ENCODE measurements around the gene NOXA1. TPM values are rescaled to one million over a fixed set of nuclear protein-coding genes. Genes with fewer than 3 reads are reported as not detected.
A peak's percentile ranks its signal among the peaks of the same experiment; 100 is the strongest.

The NOXA1 gene
- total RNA-seq, 2 donors from 2014 or later = 2.0 to 2.7 TPM

DNA sequence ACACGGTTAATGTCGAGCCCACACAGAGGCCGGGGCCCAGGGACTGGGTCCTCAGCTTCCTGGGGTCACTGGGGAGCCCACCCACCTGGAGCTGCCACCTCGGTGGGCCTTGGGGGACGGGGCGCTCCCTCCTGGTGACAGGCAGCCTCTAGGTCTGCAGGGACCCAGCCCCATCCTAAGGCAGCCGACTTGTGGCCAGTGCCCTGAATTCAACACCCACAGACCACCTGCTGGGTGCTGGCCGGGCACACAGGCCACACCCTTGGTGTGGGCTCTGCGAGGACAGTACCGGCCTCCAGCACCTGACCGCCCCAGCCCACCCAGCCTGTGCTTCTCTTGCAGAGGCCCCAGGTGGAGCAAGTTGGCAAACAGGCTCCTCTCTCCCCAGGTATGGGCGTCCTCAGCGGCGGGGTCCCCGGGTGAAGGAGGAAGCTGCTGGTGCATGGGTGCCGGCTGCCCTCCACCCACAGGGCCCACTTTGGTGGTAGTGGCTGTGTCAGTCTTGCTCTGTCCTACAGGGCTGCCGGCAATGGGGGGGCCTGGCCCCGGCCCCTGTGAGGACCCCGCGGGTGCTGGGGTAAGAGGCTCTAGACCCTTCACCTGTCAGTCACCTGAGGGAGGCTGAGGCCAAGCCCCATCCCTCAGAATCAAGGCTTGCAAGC is 9.6 kb downstream of the NOXA1 start:
- intact Hi-C loops (cut with DNase I) = no loop called here
- peak; percentile 73 for DNase-seq (ENCODE audit: low spot score)

DNA sequence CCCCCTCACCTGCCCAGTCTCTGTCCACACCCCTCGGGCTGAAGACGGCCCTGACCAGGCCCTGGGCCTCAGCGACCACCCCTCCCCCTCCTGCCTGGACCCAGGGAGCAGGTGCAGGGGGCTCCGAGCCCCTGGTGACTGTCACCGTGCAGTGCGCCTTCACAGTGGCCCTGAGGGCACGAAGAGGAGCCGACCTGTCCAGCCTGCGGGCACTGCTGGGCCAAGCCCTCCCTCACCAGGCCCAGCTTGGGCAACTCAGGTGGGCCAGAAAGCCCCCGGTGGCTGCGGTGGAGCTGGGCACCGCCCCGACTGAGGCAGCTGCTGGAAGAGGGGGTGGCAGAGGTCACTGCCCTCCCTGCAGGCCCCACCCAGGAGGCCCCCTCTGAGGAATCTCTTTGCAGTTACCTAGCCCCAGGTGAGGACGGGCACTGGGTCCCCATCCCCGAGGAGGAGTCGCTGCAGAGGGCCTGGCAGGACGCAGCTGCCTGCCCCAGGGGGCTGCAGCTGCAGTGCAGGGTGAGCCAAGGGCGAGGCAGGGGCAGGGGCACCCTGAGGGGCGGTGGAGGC is 10.2 kb downstream of the NOXA1 start:
- intact Hi-C loops (cut with DNase I) = no loop called here
- DNase-seq (ENCODE audit: low spot score) = peak; percentile 65

DNA sequence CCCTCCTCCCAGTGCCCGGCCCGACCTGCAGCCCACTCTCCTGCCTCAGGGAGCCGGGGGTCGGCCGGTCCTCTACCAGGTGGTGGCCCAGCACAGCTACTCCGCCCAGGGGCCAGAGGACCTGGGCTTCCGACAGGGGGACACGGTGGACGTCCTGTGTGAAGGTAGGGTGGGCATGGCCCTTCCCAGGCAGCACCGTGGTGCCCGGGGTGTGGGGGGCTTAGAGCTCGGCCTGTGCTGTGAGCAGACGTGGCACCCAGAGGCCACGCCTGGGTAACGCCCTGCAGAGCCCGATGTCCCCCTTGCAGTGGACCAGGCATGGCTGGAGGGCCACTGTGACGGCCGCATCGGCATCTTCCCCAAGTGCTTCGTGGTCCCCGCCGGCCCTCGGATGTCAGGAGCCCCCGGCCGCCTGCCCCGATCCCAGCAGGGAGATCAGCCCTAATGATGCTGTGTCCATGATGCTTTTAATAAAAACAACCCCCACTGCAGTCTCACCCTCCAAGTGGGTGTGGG is 10.8 kb downstream of the NOXA1 start:
- intact Hi-C loops (cut with DNase I) = no loop called here
- peak; percentile 76 for DNase-seq (ENCODE audit: low spot score)

DNA sequence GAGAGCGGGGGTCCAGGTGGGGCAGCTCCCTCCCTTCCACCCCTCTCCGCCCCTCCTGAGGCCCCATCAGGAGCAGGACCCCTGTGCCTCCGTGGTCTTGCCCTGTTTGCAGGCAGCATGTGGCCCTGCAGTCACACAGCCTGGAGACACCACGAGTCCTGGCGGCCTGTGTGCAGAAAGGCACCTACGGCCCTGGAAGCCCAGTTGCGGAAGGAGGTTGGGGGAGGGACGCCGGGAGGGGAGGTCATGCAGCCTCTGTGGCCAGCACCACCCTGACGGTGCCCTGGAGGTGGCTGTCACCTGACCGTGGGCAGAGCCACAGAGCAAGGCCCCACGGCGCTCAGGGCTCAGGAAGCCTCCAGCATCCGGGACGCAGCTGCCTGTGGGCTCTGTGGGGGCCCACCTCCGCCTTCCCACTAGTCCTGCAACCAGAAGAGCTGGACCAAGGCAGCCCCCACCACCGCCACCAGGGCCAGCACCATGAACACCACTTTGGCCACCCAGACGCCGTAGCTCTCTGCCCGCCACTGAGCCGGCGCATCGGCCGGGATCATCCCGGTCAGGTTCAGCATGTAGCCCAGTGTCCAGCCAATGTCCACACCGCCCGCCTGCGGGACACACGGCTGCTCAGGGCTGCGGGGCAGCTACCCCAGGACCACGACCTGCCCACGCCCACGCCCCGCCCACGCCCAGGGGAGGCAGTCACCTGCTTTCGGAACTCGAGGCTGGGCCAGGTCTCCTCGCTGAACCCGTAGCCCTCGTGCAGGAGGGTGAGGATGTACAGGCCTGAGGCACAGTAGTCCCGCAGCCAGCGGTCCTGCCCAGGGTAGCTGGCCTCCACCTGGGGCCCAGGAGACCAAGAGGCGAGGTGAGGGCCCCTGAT is 11.5 kb downstream of the NOXA1 start:
- peak; percentile 78 for DNase-seq (ENCODE audit: low spot score)
- intact Hi-C loops (cut with DNase I) = no loop called here

DNA sequence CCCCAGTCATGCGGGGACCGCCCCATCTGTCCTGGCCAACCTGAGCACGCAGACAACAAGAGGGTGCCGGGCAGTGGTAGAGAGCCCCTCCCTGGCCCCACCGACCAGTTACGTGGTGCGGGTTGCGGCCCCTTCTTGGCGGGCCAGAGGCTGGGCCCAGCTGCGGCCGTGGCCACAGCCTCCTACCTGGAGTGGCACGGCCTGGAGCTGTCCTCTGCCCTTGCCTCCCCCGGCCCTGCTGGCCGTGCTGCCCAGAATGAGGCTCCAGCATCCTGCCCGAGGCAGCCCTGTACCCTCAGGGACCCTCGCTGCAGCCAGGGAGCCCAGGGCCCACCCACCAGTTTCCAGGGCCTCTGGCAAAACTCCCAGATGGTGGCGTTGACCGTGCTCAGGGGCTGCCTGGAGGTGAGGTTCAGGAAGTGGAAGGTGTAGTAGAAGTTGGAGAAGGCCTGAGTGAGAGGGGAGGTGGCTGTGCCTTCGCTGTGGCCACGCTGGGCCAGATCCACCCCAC is 12.2 kb downstream of the NOXA1 start:
- DNase-seq (ENCODE audit: low spot score) = peak; percentile 65
- intact Hi-C loops (cut with DNase I) = no loop called here

DNA sequence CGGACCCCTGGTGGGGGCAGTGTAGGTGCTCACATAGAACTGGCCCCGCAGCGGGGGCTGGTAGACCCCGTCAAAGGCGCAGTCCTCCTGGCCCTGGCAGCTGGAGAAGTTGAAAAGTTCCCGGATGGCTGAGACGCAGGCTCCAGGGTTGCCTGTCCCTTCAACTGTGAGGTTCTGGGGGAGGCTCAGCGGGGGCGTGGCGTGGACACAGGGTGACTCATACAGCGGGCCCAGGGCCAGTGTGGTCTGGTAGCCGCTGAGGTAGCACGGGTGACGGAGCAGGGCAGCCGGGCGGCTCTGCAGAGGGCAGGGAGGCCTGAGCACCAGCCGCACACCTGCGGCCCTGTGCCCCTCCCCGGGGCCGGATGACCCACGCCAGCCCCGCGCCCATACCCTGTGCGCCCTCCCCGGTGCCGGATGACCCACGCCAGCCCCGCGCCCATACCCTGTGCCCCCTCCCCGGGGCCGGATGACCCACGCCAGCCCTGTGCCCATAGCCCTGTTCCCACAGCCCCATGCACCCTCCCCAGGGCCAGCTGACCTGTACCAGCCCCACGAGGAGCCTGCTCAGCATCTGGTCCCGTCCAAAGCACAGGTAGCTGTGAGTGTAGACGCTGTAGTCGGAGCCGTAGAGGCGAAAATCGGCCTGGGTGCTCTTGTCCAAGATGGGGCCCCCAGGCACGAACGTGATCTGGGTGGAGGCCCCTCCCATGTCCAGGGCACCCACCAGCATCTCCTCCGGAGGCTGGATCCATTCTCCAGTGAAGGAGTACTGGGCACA is 13.0 kb downstream of the NOXA1 start:
- intact Hi-C loops (cut with DNase I) = no loop called here
- peak; percentile 90 for DNase-seq (ENCODE audit: low spot score)

DNA sequence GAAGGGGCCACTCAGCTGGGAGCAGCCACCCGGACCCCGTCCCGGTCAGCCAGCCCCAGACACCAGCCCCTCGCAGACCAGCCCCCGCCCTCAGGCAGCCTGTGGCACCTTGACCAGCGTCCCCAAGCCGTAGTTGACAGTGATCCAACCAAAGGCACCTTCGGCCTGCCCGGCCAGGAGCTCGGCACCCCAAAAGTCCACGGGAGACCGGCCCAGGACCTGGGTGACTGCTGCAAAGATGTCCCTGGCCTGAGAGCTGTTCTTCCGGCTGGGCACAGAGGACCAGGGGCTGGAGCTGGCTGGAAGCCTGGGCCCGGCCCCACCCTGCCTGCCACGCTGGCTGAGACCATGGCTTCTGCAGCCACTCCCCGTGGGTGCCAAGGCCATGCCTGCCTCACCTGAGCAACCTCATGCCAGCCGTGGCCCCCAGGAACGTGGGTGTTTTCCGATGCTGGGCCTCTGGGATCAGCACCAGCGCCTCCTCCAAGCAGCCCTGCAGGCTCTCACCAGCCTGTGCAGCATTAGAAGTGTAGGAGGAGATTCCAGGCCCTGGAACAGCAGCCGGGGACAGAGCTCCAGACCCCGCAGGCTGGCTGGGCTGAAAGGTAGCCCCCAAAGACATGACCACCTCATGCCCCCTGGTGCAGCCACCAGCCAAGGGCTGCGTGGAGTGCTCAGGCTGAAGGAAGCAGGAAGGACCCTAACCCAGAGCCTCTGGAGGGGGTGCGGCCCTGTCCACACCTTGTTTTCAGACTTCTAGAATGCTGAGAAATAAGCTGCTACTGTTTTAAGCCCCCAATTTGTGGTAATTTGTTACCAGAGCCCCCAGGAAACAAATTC is 13.8 kb downstream of the NOXA1 start:
- peak; percentile 77 for DNase-seq (ENCODE audit: low spot score)
- intact Hi-C loops (cut with DNase I) = no loop called here

DNA sequence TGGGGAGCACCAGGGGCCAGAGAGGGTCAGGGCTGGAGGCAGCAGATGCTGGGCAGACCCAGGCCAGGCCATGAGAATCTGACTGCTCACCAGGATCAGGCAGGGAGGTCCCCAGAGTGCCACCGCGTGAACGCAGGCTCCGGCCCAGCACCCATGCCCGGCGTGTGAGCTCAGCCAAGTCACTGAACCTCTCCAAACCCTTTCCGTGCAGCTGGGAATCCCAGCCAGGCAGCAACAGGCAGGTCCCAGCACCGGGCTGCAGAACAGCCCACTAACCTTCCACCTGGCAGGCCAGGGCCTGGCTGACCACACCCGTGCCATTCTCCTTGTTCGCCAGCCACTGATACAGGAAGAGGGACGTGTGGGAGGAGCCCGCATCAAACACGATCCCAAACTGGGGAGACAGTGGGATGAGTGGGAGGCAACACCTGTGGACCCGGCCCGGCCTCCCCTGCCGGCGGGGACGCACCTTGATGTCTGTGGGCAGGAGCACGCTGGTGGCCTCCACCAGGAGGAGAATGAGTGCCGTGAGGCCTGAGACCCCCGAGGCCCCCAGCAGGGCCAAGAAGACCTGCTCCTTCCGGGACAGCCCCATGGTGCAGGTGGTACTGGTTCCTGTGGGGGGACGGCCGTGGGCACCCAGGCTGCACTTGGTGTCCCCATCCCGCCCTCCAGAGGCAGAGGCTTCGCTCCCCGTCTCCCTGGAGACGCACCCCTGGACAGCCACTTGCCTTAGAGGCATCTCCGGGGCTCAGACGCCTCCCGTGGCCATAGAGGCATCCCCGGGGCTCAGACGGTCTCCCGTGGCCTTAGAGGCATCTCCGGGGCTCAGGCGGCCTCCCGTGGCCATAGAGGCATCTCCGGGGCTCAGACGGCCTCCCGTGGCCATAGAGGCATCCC is 14.7 kb downstream of the NOXA1 start:
- DNase-seq (ENCODE audit: low spot score) = peak; percentile 79
- intact Hi-C loops (cut with DNase I) = no loop called here

DNA sequence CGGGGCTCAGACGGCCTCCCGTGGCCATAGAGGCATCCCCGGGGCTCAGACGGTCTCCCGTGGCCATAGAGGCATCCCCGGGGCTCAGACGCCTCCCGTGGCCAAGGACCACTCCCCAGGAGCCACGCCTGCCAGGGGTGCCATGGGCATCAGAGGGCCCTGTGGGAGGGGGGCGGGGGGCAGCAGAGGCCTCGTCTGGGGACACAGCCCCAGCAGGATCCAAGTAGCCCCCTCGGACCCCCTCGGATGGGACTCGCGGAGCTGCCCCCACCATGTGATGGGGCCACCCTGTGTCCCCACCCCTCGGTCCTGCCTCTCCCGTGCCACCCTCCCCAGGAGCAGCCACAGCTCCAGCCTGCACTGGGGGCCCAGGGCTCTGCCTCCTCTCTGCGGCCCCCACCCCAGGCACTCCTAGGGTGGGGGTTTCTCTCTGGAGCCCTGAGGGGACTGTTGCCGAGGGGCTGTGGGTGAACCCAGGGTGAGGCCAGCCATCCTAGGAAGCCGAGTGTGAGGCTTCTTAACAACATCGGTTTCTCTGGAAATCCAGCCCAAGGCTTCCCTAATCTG is 15.5 kb downstream of the NOXA1 start:
- peak; percentile 45 for DNase-seq (ENCODE audit: low spot score)
- intact Hi-C loops (cut with DNase I) = no loop called here

DNA sequence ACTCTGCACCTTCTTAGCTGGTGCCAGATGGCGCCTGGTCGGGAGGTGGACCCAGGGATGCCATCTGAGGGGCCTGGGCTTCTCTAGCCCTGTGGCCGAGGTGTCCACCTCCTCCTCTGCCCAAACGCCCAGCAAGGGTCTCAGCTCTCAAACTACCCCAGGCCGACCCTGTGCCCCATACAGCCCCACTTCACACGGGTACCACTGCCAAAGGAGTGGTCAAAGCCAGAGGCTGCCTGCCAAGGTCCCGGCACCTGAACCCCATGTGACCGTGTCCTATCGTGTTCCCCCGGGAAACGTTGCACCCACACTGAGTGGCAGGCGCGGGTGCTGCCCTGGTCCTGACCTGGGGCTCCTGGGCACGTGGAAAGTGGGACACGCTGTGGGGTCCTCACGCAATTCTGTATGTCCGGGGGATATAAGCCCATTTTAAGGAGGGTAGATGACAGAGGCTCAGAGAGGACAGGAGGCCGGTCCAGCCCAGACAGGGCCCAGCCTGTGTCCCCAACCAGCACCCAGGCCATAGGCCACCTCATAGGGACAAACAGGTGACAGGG is 16.0 kb downstream of the NOXA1 start:
- DNase-seq (ENCODE audit: low spot score) = peak; percentile 73
- intact Hi-C loops (cut with DNase I) = no loop called here

DNA sequence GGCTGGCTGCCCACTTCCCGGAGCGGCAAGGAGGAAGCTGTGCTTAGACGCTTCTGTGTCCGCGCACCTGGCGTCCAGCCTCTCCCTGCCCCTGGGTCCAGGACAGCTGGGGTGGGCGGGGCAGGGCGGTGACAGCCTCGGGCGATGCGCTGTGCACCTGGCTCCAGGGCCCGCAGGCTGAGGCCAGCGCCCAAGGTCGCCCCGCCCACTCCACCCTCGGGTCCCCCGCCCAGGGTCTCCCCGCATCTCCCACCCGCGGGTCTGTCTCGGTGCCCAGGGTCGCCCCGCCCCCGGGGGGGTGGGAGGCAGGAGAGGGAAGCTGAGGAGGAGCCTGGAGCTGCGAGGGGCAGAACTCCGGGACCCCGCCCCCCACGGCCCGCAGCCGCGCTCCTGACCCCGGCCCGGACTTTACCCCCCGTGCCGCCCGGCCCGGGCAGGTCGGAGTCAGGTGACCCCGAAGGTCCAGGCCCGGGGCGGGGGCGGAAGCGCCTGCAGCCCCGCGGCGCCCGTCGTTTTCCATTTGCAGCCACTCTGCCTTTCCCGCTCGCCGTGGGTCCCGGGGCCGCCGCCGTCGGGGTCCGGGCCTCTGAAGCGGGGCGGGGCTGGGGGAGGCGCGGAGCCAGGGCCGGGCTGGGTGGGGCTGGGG is 18.2 kb downstream of the NOXA1 start, which contains the start of gene ENTPD8:
Gene ENTPD8, minus strand, starts transcription at position 69 of the 646 bp plus-strand sequence. CDS start 3,072 bp downstream, outside the sequence.
- intact Hi-C loops (cut with DNase I) = no loop called here
- DNase-seq (ENCODE audit: low spot score) = peak; percentile 80

DNA sequence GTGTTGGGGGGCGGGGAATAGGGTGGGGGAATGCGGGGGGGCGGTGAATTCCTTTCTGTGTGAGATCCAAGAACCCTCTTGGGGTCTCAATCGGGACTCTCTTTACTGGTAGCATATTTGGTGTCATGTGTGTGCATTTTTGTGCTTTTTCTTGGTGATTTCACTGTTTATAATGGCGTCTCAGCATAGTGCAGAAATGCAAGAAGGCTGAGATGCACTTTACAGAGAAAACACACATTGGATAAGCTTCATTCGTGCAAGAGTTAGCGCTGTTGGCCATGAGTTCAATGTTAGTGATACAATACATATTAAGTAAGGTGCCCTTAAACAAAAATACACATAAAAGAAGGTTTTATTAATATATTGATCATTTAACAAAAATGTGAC is 18.7 kb downstream of the NOXA1 start:
- no peak for DNase-seq (ENCODE audit: low spot score)
- intact Hi-C loops (cut with DNase I) = no loop called here

DNA sequence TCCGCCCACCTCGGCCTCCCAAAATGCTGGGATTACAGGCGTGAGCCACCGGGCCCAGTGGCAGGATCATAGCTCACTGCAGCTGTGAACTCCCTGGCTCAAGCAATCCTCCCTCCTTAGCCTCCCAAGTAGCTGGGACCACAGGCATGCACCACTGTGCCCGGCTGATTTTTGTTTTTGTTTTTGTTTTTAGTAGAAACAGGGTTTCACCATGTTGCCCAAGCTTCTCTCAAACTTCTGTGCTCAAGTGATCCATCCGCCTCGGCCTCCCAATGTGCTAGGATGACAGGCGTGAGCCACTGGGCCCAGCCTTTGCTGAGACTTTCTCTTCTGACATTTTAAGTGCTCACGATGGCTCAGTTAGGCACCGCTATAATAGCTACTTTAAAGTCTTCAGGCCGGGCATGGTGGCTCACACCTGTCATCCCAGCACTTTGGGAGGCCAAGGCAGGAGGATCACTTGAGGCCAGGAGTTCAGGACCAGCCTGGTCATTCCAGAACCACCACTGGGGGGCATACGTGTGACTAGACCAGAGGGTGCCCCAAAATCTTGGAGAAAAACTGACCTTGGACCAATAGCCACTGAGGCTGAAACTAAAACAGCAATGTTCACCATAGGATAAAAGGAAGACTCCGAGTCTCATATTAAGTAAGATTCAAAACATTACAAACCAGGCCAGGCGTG is 21.1 kb downstream of the NOXA1 start:
- intact Hi-C loops (cut with DNase I) = no loop called here
- peak; percentile 29 for DNase-seq (ENCODE audit: low spot score)

DNA sequence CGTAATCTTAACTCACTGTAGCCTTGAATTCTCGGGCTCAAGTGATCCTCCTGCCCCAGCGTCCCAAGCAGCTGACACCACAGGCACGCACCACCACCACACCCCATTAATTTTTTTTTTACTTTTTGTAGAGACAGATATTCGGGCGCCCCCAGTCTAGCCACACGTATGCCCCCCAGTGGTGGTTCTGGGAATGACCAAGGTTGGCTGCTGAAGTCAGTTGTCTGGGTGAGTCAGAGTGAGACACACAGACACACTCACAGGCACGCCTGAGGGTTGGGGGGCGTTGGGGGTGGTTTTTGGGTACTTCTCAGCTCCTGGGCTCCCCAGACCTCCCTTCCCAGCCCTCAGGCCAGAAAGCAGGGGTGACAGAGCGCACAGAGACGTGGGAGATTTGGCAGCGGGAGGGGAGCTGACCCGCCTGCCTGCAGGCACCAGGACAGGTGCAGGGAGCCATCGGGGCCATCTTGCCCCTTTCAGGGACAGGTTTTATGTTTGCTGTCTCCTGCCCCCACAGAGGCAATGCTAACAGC is 22.1 kb downstream of the NOXA1 start:
- peak; percentile 93 for DNase-seq (ENCODE audit: low spot score)
- intact Hi-C loops (cut with DNase I) = loop anchor here in 1 of 2 donors (5.0 kb wide), 1 partner anchor 393 kb away; the partner anchor contains the start of gene ENTPD2

DNA sequence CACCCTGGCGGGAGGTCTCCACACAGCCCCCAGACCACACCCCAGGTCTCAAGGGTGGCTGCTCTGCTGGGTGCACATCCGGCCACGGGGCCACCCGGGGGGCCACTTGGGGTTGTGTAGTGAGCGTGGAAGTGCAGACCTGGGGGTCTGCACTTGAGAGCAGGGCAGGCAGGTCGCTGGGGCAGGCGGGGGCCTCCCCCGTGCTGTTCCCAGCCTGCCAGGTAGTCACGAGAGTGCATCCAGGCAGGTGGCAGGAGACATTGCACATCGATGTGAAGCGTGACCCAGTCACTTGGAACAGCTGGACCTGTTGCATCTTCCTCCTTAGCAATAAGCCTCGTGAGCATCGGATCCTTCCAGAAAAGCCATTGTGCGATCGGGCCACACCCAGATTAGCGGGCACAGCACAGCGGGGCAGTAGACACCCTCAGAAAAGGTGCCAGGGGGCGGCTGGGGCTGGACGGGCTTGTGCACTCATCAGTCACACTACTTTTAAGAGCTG is 22.8 kb downstream of the NOXA1 start:
- peak; percentile 75 for DNase-seq (ENCODE audit: low spot score)
- intact Hi-C loops (cut with DNase I) = loop anchor here in 1 of 2 donors (1.0 to 5.0 kb wide), 2 partner anchors 40 to 394 kb away; partner anchors contain the start of gene ENTPD2

Measured in posterior vena cava (tissue), 2 donors.